Breast epithelium (tissue), 3 donors: ENCODE measurements around the gene ENC1.

Experiments used
- POLR2A ChIP-seq: fragments of 450-650 bp; IDR thresholded peaks from one replicate; pipeline ENCODE4 v1.6.1; 2016; ENCODE audit warnings: antibody characterized with exemption, mild to moderate bottlenecking, moderate library complexity
- POLR2AphosphoS5 ChIP-seq, 3 donors: sonication (generic); formaldehyde crosslinking; IDR thresholded peaks; one replicate each; pipeline ENCODE4 v1.6.1; 2017; ENCODE audit warnings: antibody characterized with exemption in 3 of 3
- TF ChIP-seq, protein P1 (sequence below), 3 donors: fragments of 450-650 bp; IDR thresholded peaks; one replicate each; pipeline ENCODE4 v1.5.1; 2016 to 2017; ENCODE audit warnings: antibody characterized with exemption in 3 of 3, mild to moderate bottlenecking in 3 of 3, moderate library complexity in 3 of 3

DNA sequence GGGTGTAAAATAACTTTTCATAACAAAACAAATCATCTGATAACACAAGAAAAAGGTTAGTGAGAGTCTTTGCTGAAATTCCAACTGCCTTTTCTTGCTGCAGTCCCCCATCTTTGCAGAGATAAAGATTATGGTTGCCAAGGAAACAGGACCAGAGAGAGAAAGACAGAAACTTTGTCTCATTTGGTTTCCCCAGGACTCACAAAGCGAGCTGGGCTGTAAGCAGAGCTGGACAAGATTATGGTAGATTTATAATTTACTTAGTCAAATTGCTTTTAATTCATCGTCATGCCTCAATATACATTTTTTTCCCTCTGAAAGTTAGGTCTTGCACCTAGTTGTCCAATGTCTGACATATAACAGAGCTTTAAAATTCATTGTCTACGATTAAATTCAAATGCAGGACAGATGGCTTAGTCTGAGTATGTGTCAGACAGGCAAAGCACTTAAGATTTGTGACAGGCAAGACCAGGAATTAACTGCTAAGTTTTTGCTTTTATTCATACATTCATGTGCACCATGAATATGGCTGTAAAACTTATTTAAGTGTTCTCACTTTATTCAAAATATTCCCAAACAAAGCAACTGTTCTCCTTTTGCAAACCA is 17.4 kb downstream of the ENC1 start:
- TF ChIP-seq, protein P1, sequence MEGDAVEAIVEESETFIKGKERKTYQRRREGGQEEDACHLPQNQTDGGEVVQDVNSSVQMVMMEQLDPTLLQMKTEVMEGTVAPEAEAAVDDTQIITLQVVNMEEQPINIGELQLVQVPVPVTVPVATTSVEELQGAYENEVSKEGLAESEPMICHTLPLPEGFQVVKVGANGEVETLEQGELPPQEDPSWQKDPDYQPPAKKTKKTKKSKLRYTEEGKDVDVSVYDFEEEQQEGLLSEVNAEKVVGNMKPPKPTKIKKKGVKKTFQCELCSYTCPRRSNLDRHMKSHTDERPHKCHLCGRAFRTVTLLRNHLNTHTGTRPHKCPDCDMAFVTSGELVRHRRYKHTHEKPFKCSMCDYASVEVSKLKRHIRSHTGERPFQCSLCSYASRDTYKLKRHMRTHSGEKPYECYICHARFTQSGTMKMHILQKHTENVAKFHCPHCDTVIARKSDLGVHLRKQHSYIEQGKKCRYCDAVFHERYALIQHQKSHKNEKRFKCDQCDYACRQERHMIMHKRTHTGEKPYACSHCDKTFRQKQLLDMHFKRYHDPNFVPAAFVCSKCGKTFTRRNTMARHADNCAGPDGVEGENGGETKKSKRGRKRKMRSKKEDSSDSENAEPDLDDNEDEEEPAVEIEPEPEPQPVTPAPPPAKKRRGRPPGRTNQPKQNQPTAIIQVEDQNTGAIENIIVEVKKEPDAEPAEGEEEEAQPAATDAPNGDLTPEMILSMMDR (IDR thresholded peaks at IDR 0.05) = no peak
- TF ChIP-seq POLR2A (no peak), POLR2AphosphoS5 (IDR thresholded peaks at IDR 0.05) (no peak)
